ENCODE measurements around the gene JAKMIP3.
A peak's percentile ranks its signal among the peaks of the same experiment; 100 is the strongest.
"Not testable (repeated sequence)": the region's sequence is repeated elsewhere in the genome, so short reads cannot be mapped to it uniquely, and the experiment has no call there.

The JAKMIP3 gene

GRCh38 chr10:132064771-132065437 is 842 bp upstream of the JAKMIP3 start:
- no peak for ATAC-seq (replicated peaks)
- DNase-seq: no peak
- Mint-ChIP-seq H3K4me1 (peaks cover 5 to 9% of the 10 kb centered on the region in 2 donors), H3K9me3 (peaks cover 0 to 3% of the 10 kb centered on the region in 2 donors), H3K36me3 (no peaks in the 10 kb centered on the region), H3K27me3 (peaks cover 15 to 51% of the 10 kb centered on the region in 2 donors), H3K27ac (no peak overlapping the region), H3K4me3 (no peak overlapping the region)

DNA sequence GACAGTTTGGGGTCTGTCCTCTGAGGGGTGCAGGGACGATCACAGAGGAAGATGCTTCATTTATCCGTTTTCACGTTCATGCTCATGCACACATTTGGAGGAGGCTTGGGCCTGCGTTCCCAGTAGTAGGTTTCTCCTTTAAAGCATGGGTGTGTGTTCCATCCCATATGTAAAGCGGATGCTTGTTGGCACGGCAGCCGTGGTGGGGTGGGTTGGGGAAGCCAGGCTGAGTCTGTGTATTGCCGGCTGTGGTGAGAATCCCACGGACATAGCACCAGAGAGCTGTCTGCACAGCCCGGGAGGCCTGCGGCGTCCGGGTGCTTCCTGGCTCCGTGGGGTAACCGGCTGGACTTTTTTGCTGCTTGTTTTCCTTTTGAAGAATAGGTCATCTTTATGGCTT is 440 bp downstream of the JAKMIP3 start:
- Mint-ChIP-seq H3K9me3 (peaks cover 0 to 3% of the 10 kb centered on the region in 2 donors), H3K4me1 (peaks cover 5 to 9% of the 10 kb centered on the region in 2 donors), H3K27me3 (peaks cover 10 to 59% of the 10 kb centered on the region in 2 donors), H3K36me3 (no peaks in the 10 kb centered on the region), H3K27ac (no peak overlapping the region), H3K4me3 (peak overlapping the region; percentile 43 to 60)
- ATAC-seq (replicated peaks) (no peak), DNase-seq (no peak)

DNA sequence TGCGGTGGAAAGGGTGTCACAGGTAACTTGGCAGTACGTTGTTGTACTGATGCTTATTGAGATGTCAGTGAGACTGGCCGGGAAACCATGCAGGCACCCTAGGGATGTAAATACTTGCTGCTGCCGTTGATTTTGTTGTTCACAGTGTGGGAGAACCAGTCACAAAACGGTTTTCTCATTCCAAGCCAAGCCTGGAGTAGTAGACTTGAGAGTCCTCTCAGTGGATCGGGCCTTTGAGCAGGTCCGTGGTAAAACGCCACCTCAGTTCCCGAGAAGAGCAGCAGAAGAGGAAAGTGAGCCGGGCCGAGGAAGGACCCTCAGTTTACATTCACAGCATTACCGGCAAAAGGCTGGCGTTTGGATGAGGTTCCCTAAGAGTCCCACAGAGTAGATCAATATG is 1.1 kb downstream of the JAKMIP3 start:
- H3K27me3 Mint-ChIP-seq: peaks cover 10 to 59% of the 10 kb centered on the region in 2 donors
- no peak overlapping the region for H3K4me3 Mint-ChIP-seq
- no peak overlapping the region for H3K27ac Mint-ChIP-seq
- peaks cover 0 to 3% of the 10 kb centered on the region in 2 donors for H3K9me3 Mint-ChIP-seq
- H3K4me1 Mint-ChIP-seq: peaks cover 5 to 9% of the 10 kb centered on the region in 2 donors
- DNase-seq: no peak
- H3K36me3 Mint-ChIP-seq: no peaks in the 10 kb centered on the region
- ATAC-seq (replicated peaks): no peak

DNA sequence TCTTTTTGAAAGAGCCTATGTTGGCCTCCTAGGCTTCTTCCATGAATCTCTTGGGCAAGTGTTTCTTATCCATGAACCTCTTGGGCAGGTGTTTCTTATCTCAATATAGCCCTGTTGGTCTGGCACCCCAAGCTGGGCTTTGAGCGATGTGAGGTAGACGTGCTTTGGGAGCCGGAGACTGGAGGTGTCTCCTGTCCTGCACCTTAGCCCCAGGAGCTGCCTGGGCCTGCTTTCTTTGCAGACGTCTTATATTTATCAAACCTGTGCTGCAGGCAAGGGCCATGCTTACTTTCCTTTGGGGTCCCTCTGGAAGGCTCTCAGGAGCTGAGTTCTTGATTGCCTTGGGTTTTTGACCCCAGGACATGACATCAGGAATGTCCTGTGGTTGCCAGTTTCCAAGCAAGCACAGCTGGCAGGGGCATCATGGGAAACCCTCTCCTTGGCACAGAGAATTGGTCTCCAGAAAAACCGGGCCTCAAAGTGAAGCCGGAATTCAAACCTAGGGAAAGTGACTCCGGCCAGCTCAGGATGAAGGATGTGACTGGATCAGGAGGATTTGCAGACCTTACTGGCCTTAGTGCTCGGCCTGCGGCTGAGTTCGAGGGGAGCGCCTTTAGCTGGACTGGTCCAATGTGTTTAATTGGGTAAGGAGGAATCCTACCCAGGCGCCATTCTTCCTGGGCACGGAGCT is 2.8 kb downstream of the JAKMIP3 start:
- Mint-ChIP-seq H3K27ac (no peak overlapping the region), H3K4me3 (no peak overlapping the region), H3K4me1 (peaks cover 5 to 9% of the 10 kb centered on the region in 2 donors), H3K9me3 (peaks cover 4 to 5% of the 10 kb centered on the region in 2 donors), H3K27me3 (peaks cover 5 to 59% of the 10 kb centered on the region in 2 donors), H3K36me3 (peaks cover 0 to 2% of the 10 kb centered on the region in 2 donors)
- no peak for DNase-seq
- ATAC-seq (replicated peaks): no peak

GRCh38 chr10:132069122-132069848 is 3.5 kb downstream of the JAKMIP3 start:
- Mint-ChIP-seq H3K9me3 (peaks cover 4 to 5% of the 10 kb centered on the region in 2 donors), H3K27ac (no peak overlapping the region), H3K4me3 (no peak overlapping the region), H3K4me1 (peaks cover 5 to 9% of the 10 kb centered on the region in 2 donors), H3K27me3 (peaks cover 5 to 58% of the 10 kb centered on the region in 2 donors), H3K36me3 (peaks cover 0 to 2% of the 10 kb centered on the region in 2 donors)
- no peak for DNase-seq
- no peak for ATAC-seq (replicated peaks)

DNA sequence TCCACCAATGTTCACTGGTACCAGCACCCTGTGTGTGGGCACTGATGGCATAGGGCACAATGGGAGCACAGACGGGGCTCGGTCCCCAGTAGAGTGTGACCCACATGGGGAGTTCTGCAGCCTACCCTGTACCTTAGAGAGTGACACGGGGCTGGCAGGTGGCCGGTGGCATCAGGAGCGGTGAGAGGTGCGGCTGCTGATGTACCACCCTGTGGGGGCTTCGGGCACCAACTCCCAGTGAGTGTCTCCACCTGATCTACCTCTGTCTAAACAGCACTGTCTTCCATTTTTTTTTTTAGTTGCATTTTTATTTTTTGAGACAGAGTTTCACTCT is 4.1 kb downstream of the JAKMIP3 start:
- Mint-ChIP-seq H3K27me3 (peaks cover 5 to 53% of the 10 kb centered on the region in 2 donors), H3K9me3 (peaks cover 8% of the 10 kb centered on the region in 2 donors), H3K27ac (no peak overlapping the region), H3K4me3 (no peak overlapping the region), H3K4me1 (peaks cover 5 to 9% of the 10 kb centered on the region in 2 donors), H3K36me3 (peaks cover 0 to 2% of the 10 kb centered on the region in 2 donors)
- DNase-seq (no peak), ATAC-seq (replicated peaks) (no peak)

DNA sequence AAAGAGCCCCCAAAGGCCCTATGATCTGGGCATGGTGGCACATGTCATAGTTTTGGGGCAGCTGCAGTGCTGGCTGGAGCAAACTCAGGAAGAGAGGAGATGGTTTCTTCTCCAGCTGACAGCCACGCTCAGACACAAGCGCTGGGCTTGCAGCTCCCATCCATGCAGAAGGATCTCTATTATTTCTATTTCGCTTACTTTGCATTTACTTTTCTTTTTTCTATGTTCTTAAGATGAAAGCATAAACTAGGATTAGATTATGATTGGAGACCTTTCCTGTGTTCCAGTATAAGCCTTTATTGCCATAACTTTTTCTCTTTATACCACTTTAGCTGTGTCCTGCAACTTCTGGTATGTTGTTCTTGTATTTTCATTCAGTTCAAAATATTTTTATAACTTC is 5.0 kb downstream of the JAKMIP3 start:
- H3K9me3 Mint-ChIP-seq: peaks cover 10 to 12% of the 10 kb centered on the region in 2 donors
- peaks cover 6 to 44% of the 10 kb centered on the region in 2 donors for H3K27me3 Mint-ChIP-seq
- H3K27ac Mint-ChIP-seq: no peak overlapping the region
- no peak overlapping the region for H3K4me3 Mint-ChIP-seq
- peaks cover 3 to 5% of the 10 kb centered on the region in 2 donors for H3K4me1 Mint-ChIP-seq
- H3K36me3 Mint-ChIP-seq: peaks cover 0 to 2% of the 10 kb centered on the region in 2 donors
- no peak for DNase-seq
- no peak for ATAC-seq (replicated peaks)

DNA sequence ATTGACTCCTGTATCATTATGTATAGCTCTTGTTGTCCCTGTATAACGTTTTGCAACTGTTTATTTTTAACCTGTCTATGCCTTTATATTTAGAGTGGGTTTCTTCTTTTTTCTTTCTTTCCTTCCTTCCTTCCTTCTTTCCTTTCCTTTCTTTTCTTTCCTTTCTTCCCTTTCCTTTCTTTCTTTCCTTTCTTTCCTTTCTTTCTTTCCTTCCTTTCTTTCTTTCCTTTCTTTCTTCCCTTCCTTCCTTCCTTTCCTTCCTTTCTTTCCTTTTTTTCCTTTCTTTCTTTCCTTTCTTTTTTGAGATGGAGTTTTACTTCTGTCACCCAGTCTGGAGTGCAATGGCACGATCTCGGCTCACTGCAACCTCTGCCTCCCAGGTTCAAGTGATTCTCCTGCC is 5.9 kb downstream of the JAKMIP3 start:
- no peaks in the 10 kb centered on the region for H3K4me1 Mint-ChIP-seq
- H3K36me3 Mint-ChIP-seq: peaks cover 0 to 2% of the 10 kb centered on the region in 2 donors
- H3K4me3 Mint-ChIP-seq: no peak overlapping the region
- no peak for DNase-seq
- no peak overlapping the region for H3K27ac Mint-ChIP-seq
- peaks cover 11 to 18% of the 10 kb centered on the region in 2 donors for H3K9me3 Mint-ChIP-seq
- ATAC-seq (replicated peaks): no peak
- H3K27me3 Mint-ChIP-seq: peaks cover 11 to 44% of the 10 kb centered on the region in 2 donors

- H3K4me3 Mint-ChIP-seq: no peak overlapping the region
- peaks cover 18 to 25% of the 10 kb centered on the region in 2 donors for H3K27me3 Mint-ChIP-seq
- H3K4me1 Mint-ChIP-seq: no peaks in the 10 kb centered on the region
- peaks cover 0 to 2% of the 10 kb centered on the region in 2 donors for H3K36me3 Mint-ChIP-seq
- H3K27ac Mint-ChIP-seq: no peak overlapping the region
- H3K9me3 Mint-ChIP-seq: peaks cover 8 to 18% of the 10 kb centered on the region in 2 donors
- DNase-seq (no peak), ATAC-seq (replicated peaks) (no peak)
Measured at GRCh38 chr10:132075909-132076577, 10.3 kb downstream of the JAKMIP3 start.

DNA sequence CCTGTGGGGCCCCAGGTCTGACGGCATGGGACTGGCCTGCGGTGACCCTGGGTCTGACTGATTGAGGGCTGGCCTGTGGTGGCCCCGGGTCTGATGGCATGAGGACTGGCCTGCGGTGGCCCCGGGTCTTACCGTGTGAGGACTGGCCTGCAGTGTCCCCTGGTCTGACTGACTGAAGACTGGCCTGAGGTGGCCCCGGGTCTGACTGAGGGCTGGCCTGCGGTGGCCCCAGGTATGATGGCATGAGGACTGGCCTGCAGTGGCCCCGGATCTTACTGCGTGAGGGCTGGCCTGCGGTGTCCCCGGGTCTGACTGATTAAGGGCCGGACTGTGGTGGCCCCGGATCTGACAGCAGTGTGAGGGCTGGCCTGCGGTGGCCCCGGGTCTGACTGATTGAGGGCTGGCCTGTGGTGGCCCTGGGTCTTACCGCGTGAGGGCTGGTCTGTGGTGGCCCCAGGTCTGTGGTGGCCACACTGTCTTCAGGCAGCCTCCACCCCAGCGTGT is 10.9 kb downstream of the JAKMIP3 start:
- Mint-ChIP-seq H3K27me3 (peaks cover 18 to 28% of the 10 kb centered on the region in 2 donors), H3K9me3 (peaks cover 8 to 18% of the 10 kb centered on the region in 2 donors), H3K36me3 (peaks cover 0 to 2% of the 10 kb centered on the region in 2 donors), H3K27ac (no peak overlapping the region), H3K4me1 (no peaks in the 10 kb centered on the region), H3K4me3 (no peak overlapping the region)
- DNase-seq (no peak), ATAC-seq (replicated peaks) (no peak)

DNA sequence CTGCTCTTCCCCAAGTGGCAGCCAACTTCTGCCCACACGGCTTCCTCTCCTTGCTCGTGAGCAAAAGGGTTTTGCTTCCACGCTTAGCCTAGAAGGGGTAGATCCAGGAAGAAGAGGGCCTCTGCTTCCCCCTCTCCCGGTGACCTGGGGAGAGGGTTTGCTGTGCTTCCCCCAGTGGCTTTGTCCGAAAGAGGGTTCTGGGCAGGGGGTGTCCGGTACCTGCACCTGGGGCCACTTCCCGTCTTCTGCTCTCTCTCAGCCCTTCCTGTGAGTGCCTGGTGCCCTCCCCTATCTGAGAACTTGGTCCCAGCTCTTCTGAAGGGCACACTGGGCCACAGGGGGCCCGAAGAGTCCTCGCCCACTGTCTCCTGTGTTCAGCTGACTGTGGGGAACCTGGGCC is 11.3 kb downstream of the JAKMIP3 start:
- peaks cover 8 to 18% of the 10 kb centered on the region in 2 donors for H3K9me3 Mint-ChIP-seq
- no peak overlapping the region for H3K27ac Mint-ChIP-seq
- DNase-seq (no peak), ATAC-seq (replicated peaks) (no peak)
- H3K36me3 Mint-ChIP-seq: peaks cover 0 to 2% of the 10 kb centered on the region in 2 donors
- no peak overlapping the region for H3K4me3 Mint-ChIP-seq
- H3K4me1 Mint-ChIP-seq: no peaks in the 10 kb centered on the region
- peaks cover 18 to 30% of the 10 kb centered on the region in 2 donors for H3K27me3 Mint-ChIP-seq

DNA sequence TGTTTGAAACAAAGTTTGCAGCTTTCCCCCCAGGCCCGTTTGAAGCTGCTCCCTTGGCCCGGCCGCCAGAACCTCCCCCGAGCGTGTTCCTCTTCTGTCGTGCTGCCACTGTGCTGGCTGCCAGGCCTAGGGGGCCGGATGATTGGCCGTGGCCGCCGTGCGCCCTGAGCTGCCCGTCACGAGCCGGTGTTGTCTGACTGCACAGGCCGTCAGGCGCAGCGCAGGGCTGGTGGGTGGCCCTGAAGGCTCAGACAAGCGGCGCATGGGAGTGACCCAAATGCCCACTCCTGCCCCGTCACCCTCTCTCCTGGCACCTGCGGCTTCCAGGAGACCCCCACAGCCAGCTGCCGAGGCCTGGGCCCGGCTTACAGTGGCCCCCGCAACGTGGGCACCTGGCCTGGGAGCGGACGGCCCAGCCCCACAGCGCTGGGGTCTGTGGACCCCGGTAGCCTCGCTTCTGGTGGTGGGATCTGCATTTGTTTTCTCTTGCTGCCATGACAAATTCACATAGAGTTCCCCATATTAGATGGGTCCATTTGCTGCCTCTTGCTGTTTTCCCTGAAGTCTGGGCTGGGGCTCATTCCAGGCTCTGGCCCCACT is 13.1 kb downstream of the JAKMIP3 start:
- Mint-ChIP-seq H3K27ac (no peak overlapping the region), H3K27me3 (peaks cover 18 to 25% of the 10 kb centered on the region in 2 donors), H3K9me3 (peaks cover 8 to 15% of the 10 kb centered on the region in 2 donors), H3K4me3 (no peak overlapping the region), H3K36me3 (no peaks in the 10 kb centered on the region), H3K4me1 (no peaks in the 10 kb centered on the region)
- ATAC-seq (replicated peaks) (no peak), DNase-seq (no peak)

GRCh38 chr10:132084384-132084783 is 18.6 kb downstream of the JAKMIP3 start:
- DNase-seq; H3K4me1 Mint-ChIP-seq; H3K36me3 Mint-ChIP-seq; H3K27ac Mint-ChIP-seq; H3K4me3 Mint-ChIP-seq; ATAC-seq (replicated peaks): not testable (repeated sequence)
- peaks cover 10 to 28% of the 10 kb centered on the region in 2 donors for H3K27me3 Mint-ChIP-seq
- H3K9me3 Mint-ChIP-seq: peaks cover 4 to 20% of the 10 kb centered on the region in 2 donors

Data from stimulated activated naive B cell treated with anti-CD40 and anti-IgM and Interleukin-4, amounts not matched to agents 10 μg/mL and 1 μg/mL and 100 μg/mL, for 72 hours (primary cell).